GM18517 (cell line): ENCODE data around the gene RBFOX1.

Experiments
- ATAC-seq: cut with Tn5 transposase; IDR thresholded peaks from one replicate; pipeline ENCODE4 v1.9.1; 2021; ENCODE audit warnings: mild to moderate bottlenecking, moderate library complexity; ENCODE audit not compliant: unreplicated experiment

Gene RBFOX1

GRCh38 chr16:7745276-7745675 lies 412.6 kb downstream of the RBFOX1 start:
- ATAC-seq: no peak

DNA sequence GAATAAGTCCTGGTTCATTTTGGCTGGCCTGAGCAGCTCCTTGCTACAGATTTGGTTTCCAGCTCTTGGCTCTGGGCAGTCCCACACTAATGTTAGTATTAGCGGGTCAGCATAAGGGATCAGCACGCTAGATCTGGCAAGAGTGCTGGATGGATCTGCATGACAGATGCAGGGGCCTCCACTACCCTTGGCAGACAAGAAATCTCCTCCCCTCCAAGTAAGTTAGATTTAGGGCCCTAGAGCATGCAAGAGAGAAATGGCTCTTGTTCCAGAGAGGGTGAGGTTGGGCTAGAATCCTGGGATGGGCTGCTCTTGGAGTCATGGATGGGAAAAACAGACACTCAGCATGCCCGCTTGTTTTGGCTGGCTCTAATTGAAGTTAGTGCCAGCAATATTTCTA lies 414.3 kb downstream of the RBFOX1 start:
- no peak for ATAC-seq

DNA sequence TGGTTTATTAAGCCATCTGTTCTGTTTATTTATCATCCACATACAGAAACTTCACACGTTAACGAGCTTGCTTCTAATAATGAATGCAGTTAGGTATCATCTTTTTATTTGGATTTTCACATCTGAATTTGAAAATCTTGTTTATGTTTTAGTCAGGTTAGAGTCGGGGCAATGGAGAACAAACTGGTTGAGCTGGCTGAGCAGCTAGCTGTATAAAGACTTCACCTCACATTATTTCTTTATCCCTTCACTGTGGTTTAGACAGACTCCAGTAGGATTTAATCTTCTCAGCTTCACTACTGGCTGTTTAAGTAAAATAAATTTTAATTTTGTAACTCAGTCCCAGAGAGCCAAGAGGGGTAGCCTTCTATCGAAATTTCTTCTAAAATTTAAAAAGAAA lies 415.9 kb downstream of the RBFOX1 start:
- no peak for ATAC-seq

- ATAC-seq: no peak
These were observed 422.8 kb downstream of the RBFOX1 start for GRCh38 chr16:7755347-7755882.
